HUES64 (cell line): ENCODE data around the gene MPHOSPH9.
A peak's percentile ranks its signal among the peaks of the same experiment; 100 is the strongest.

ENCODE experiments used
- H3K27ac ChIP-seq: 2 replicates; pipeline ENCODE4 v1.7.0; 2013; ENCODE audit warnings: low read depth, low read length, inconsistent platforms
- H3K27me3 ChIP-seq: 2 replicates; pipeline ENCODE4 v1.6.1; 2013; ENCODE audit warnings: mild to moderate bottlenecking, low read length; ENCODE audit not compliant: insufficient read depth
- H3K36me3 ChIP-seq: 2 replicates; pipeline ENCODE4 v1.6.1; 2013; ENCODE audit warnings: mild to moderate bottlenecking, low read length; ENCODE audit not compliant: insufficient read depth
- H3K4me1 ChIP-seq: 2 replicates; pipeline ENCODE4 v1.6.1; 2013; ENCODE audit warnings: mild to moderate bottlenecking, low read length, moderate library complexity; ENCODE audit not compliant: insufficient read depth
- H3K4me3 ChIP-seq: 2 replicates; pipeline ENCODE4 v1.5.1; 2013; ENCODE audit warnings: mild to moderate bottlenecking, low read length, moderate library complexity
- H3K9ac ChIP-seq: 2 replicates; pipeline ENCODE4 v1.6.1; 2013; ENCODE audit warnings: mild to moderate bottlenecking, low read depth, low read length
- H3K9me3 ChIP-seq: 2 replicates; pipeline ENCODE4 v1.6.1; 2013; ENCODE audit warnings: low read depth, low read length; ENCODE audit not compliant: insufficient read depth
- WGBS: fragments of 150-250, 120-280 bp; methylation state at CpG from one replicate; pipeline ENCODE4 v1.1.7; 2013; ENCODE audit warnings: missing lambda C conversion rate; 5-methylcytosine and 5-hydroxymethylcytosine counted together

Gene MPHOSPH9

DNA sequence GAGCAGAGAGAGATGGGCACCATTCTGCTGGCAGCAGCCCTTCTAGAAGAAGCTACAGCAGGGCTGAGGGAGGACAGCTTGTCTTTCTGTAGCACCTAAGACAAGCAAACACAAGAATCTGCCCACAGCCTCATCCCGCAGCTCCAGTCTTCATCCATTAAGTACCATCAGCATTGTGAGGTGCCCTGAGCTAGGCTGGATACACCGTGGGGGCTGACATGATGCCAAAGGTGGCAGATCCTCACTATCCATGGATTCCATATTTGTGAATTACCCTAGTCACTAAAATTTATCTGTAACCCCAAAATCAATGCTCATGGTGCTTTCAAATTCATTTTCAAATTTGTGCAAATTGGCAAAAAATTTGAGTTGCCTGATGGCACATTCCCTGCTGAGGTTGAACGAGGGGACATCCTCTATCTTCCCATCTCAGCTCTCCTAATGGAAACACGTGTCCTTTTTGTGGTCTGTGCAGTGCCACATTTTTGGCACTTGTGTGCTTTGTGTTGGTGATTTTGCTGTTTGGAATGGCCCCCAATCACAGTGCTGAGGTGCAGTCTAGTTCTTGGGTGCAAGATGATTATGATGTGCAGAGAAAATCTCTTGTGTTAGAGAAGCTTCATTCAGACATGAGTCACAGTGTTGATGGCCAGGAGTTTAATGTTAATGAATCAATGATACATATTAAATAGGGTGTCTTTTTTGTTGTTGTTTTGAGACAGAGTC is 89.0 kb downstream of the MPHOSPH9 start:
- no peaks in the 10 kb centered on the region for H3K36me3 ChIP-seq
- H3K9me3 ChIP-seq = no peaks in the 10 kb centered on the region
- WGBS = 92% methylated on average over 4 of the region's 4 CpGs
- H3K4me1 ChIP-seq = peaks cover 29% of the 10 kb centered on the region
- H3K4me3 ChIP-seq = no peak overlapping the region
- H3K9ac ChIP-seq = no peak overlapping the region
- no peak overlapping the region for H3K27ac ChIP-seq
- peaks cover 15% of the 10 kb centered on the region for H3K27me3 ChIP-seq

DNA sequence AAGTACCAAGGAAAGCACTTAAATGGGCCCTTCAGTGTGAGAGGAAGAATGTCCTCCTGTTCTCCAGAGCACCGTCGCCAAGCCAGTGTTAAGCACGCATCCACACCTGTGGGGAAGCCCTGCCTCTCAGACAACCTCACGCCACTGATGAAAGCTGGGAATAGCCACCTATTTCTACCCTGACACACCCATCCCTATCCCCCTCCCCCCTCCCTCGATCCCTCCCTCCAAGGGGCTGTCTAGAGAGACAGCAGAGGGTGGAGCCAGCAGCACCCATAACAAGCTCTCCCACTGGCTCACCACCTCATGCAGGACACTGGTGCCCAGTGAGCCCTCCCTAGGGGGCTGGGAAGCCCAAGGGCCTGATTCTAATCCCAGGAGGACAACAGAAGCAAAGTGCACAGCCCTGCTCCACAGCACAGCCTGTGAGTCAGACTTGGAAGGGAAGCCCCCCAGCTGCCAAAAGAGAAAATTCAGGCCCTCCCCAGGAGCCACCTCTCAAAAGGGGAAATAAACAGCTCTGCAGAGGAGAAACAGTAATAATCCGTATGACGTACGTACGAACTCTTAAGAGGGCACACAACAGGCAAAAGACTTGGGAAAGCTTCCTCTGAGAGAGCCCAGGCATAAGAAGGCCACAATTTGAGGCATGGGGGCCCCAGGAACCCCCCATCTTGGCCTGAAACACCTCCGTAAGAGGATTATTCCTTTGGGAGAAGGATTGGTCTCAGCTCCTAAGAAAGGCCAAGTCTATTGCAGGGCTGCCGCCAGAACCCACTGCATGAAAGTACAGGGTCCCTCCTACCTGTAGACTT is 89.8 kb downstream of the MPHOSPH9 start:
- Histone ChIP-seq H3K9me3 (no peaks in the 10 kb centered on the region), H3K27me3 (peaks cover 8% of the 10 kb centered on the region; the same call in 1 of the 2 replicates), H3K36me3 (no peaks in the 10 kb centered on the region), H3K4me3 (no peak overlapping the region), H3K4me1 (peaks cover 29% of the 10 kb centered on the region), H3K9ac (no peak overlapping the region), H3K27ac (no peak overlapping the region)
- 79% methylated on average over 11 of the region's 11 CpGs for WGBS

DNA sequence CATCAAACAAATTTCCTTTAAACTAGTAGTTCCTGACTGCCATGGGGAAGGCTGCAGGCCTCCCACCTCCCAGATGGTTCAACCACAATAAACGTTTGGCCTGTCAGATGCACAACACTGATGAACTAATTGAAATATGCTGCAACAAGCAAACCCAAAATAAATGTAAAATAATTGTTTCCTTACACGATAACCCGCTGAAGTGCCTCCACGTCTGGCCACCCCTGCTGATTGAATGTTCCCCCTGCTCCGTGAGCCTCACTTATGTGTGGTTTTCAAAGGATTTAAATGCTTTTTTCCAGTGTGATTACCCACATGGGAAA is 90.5 kb downstream of the MPHOSPH9 start:
- H3K27ac ChIP-seq = no peak overlapping the region
- no peaks in the 10 kb centered on the region for H3K9me3 ChIP-seq
- WGBS = 87% methylated on average over 5 of the region's 5 CpGs
- peaks cover 2% of the 10 kb centered on the region; the same call in 1 of the 2 replicates for H3K27me3 ChIP-seq
- no peaks in the 10 kb centered on the region for H3K36me3 ChIP-seq
- no peak overlapping the region for H3K4me3 ChIP-seq
- H3K4me1 ChIP-seq = peaks cover 29% of the 10 kb centered on the region
- no peak overlapping the region for H3K9ac ChIP-seq

GRCh38 chr12:123141615-123142517 is 91.1 kb downstream of the MPHOSPH9 start:
- Histone ChIP-seq H3K4me1 (peaks cover 29% of the 10 kb centered on the region), H3K27ac (0 out of 2 replicates have a peak overlapping the region, but pooled peaks have one; percentile 11)
- WGBS = 59% methylated on average over 15 of the region's 15 CpGs

GRCh38 chr12:123140676-123141614 is 92.0 kb downstream of the MPHOSPH9 start:
- Histone ChIP-seq H3K4me3 (no peak overlapping the region), H3K27me3 (no peaks in the 10 kb centered on the region), H3K9ac (no peak overlapping the region), H3K9me3 (no peaks in the 10 kb centered on the region), H3K27ac (no peak overlapping the region), H3K36me3 (no peaks in the 10 kb centered on the region), H3K4me1 (peaks cover 29% of the 10 kb centered on the region)
- WGBS = 82% methylated on average over 6 of the region's 6 CpGs

More at GRCh38 chr12:123141615-123142517, 91.1 kb downstream of the MPHOSPH9 start:
- Histone ChIP-seq H3K27me3 (no peaks in the 10 kb centered on the region), H3K9ac (no peak overlapping the region), H3K36me3 (no peaks in the 10 kb centered on the region), H3K4me3 (no peak overlapping the region), H3K9me3 (no peaks in the 10 kb centered on the region)

GRCh38 chr12:123139926-123140675 is 92.8 kb downstream of the MPHOSPH9 start:
- Histone ChIP-seq H3K27me3 (no peaks in the 10 kb centered on the region), H3K9me3 (no peaks in the 10 kb centered on the region), H3K4me3 (no peak overlapping the region), H3K9ac (no peak overlapping the region), H3K4me1 (peaks cover 29% of the 10 kb centered on the region), H3K27ac (no peak overlapping the region), H3K36me3 (no peaks in the 10 kb centered on the region)
- 67% methylated on average over 6 of the region's 6 CpGs for WGBS

DNA sequence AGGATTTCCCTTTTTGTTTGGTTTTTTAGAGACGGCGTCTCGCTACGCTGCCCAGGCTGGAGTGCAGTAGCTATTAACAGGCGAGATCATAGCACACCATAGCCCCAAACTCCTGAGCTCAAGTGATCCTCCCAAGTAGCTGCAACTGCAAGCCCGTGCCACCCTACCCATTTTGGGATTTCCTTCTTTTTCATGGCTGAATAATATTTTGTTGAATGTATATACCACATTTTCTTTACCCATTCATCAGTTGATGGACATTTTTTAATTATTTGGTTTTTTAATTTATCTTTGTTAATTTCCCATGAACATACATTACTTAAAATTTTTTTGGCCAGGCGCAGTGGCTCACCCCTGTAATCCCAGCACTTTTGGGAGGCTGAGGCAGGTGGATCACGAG is 97.3 kb downstream of the MPHOSPH9 start:
- Histone ChIP-seq H3K4me1 (peaks cover 7% of the 10 kb centered on the region), H3K36me3 (no peaks in the 10 kb centered on the region), H3K27ac (no peak overlapping the region), H3K9me3 (no peaks in the 10 kb centered on the region), H3K4me3 (no peak overlapping the region), H3K9ac (no peak overlapping the region), H3K27me3 (no peaks in the 10 kb centered on the region)
- 78% methylated on average over 6 of the region's 8 CpGs for WGBS

GRCh38 chr12:123134826-123135225 is 98.1 kb downstream of the MPHOSPH9 start:
- no peaks in the 10 kb centered on the region for H3K27me3 ChIP-seq
- no peak overlapping the region for H3K9ac ChIP-seq
- no peak overlapping the region for H3K4me3 ChIP-seq
- H3K9me3 ChIP-seq = no peaks in the 10 kb centered on the region
- no peak overlapping the region for H3K27ac ChIP-seq
- H3K4me1 ChIP-seq = no peaks in the 10 kb centered on the region
- WGBS = 87% methylated on average over 6 of the region's 6 CpGs
- no peaks in the 10 kb centered on the region for H3K36me3 ChIP-seq

DNA sequence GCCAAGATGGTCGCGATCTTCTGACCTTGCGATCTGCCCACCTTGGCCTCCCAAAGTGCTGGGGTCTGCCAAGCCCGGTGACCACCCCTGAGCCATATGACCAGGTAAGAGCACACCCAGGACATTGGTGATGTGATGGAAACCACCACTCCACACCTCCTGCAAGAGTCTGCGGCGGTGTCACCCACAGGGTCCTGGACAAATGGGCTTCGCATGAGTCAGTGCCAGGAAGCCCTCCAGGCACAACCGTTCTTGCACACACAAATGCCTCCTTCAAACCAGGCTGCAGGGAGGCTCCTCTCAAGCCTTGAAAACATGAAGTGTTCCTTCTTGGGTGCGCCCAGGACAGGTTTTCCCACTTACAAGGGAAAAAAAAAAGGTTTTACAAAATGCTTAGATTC is 98.7 kb downstream of the MPHOSPH9 start:
- Histone ChIP-seq H3K27me3 (no peaks in the 10 kb centered on the region), H3K27ac (no peak overlapping the region), H3K4me1 (no peaks in the 10 kb centered on the region)

GRCh38 chr12:123133701-123134100 is 99.2 kb downstream of the MPHOSPH9 start:
- Histone ChIP-seq H3K9me3 (no peaks in the 10 kb centered on the region), H3K4me3 (no peak overlapping the region), H3K4me1 (no peaks in the 10 kb centered on the region), H3K9ac (no peak overlapping the region), H3K27me3 (no peaks in the 10 kb centered on the region), H3K27ac (no peak overlapping the region), H3K36me3 (no peaks in the 10 kb centered on the region)
- 95% methylated on average over 9 of the region's 9 CpGs for WGBS

More for the DNA sequence above, 98.7 kb downstream of the MPHOSPH9 start:
- Histone ChIP-seq H3K9ac (no peak overlapping the region), H3K4me3 (no peak overlapping the region), H3K9me3 (no peaks in the 10 kb centered on the region), H3K36me3 (no peaks in the 10 kb centered on the region)
- 95% methylated on average over 9 of the region's 9 CpGs for WGBS
